CD8-positive, alpha-beta memory T cell (primary cell): Measurements from ENCODE around the gene SHQ1. TPM values are rescaled to one million over a fixed set of nuclear protein-coding genes. Genes with fewer than 3 reads are reported as not detected.
A peak's percentile ranks its signal among the peaks of the same experiment; 100 is the strongest.
"Not testable (repeated sequence)": the region's sequence is repeated elsewhere in the genome, so short reads cannot be mapped to it uniquely, and the experiment has no call there.

Experiments used
- CTCF ChIA-PET: fragments of 350-600 bp; sonication (Branson Sonifier 250); formaldehyde crosslinking; loops from one replicate; lab custom pipeline; 2021; ENCODE audit warnings: antibody characterized with exemption; lab: Charles Lee
- POLR2A ChIA-PET: fragments of 350-600 bp; sonication (Branson Sonifier 250); formaldehyde crosslinking; loops from one replicate; lab custom pipeline; 2021; ENCODE audit warnings: antibody characterized with exemption; lab: Charles Lee
- DNase-seq, 5 donors: peaks; one replicate each; pipeline versions ENCODE4 v3.0.0 to v3.0.0-alpha.2; 2020 to 2022; ENCODE audit warnings: mixed read lengths in 1 of 5
- H3K27ac ChIP-seq: one replicate; pipeline ENCODE4 v1.7.0; 2013; ENCODE audit warnings: low read depth, mild to moderate bottlenecking, low read length, moderate library complexity
- H3K27me3 ChIP-seq: 2 replicates; pipeline ENCODE4 v1.7.0; 2013; ENCODE audit warnings: low read length, mild to moderate bottlenecking; ENCODE audit not compliant: insufficient read depth, poor library complexity, severe bottlenecking
- H3K36me3 ChIP-seq: 2 replicates; pipeline ENCODE4 v1.7.0; 2013; ENCODE audit warnings: mild to moderate bottlenecking, low read length, moderate library complexity; ENCODE audit not compliant: insufficient read depth
- H3K4me1 ChIP-seq: 2 replicates; pipeline ENCODE4 v1.7.0; 2013; ENCODE audit warnings: mild to moderate bottlenecking, low read length, moderate library complexity; ENCODE audit not compliant: insufficient read depth
- H3K4me3 ChIP-seq: 2 replicates; pipeline ENCODE4 v1.7.0; 2013; ENCODE audit warnings: mild to moderate bottlenecking, low read length
- H3K9me3 ChIP-seq: 2 replicates; pipeline ENCODE4 v1.7.0; 2013; ENCODE audit warnings: mild to moderate bottlenecking, low read length
- H3K27ac Mint-ChIP-seq, 8 donors: one replicate each; pipeline ENCODE4 v1.8.0; 2020 to 2021; ENCODE audit warnings: mixed read lengths in 8 of 8, mild to moderate bottlenecking in 6 of 8, inconsistent platforms in 3 of 8, moderate library complexity in 3 of 8
- H3K27me3 Mint-ChIP-seq, 2 donors: one replicate each; pipeline ENCODE4 v1.8.0; 2020 to 2021; ENCODE audit warnings: mixed read lengths in 2 of 2, mild to moderate bottlenecking in 1 of 2, moderate library complexity in 1 of 2
- H3K36me3 Mint-ChIP-seq, 3 donors: one replicate each; pipeline ENCODE4 v1.8.0; 2020 to 2021; ENCODE audit warnings: mixed read lengths in 3 of 3, inconsistent platforms in 1 of 3, mild to moderate bottlenecking in 1 of 3
- H3K4me1 Mint-ChIP-seq, 3 donors: one replicate each; pipeline ENCODE4 v1.8.0; 2020 to 2021; ENCODE audit warnings: mixed read lengths in 3 of 3, inconsistent platforms in 1 of 3, mild to moderate bottlenecking in 1 of 3
- H3K4me3 Mint-ChIP-seq, 7 donors: one replicate each; pipeline ENCODE4 v1.8.0; 2020 to 2021; ENCODE audit warnings: mixed read lengths in 7 of 7, mild to moderate bottlenecking in 6 of 7, moderate library complexity in 4 of 7, inconsistent platforms in 2 of 7
- H3K9me3 Mint-ChIP-seq, 5 donors: one replicate each; pipeline ENCODE4 v1.8.0; 2020 to 2022; ENCODE audit warnings: mixed read lengths in 5 of 5, mild to moderate bottlenecking in 3 of 5, moderate library complexity in 2 of 5, inconsistent platforms in 1 of 5
- polyA plus RNA-seq: library from polyadenylated mRNA; unstranded; fragments of 300-500 nt; fragmentation: Illumina TruSeq; gene quantifications from one replicate; pipeline ENCODE4 v1.2.3, GENCODE V29; 2021
- total RNA-seq, 2 experiments: library from RNA; stranded (reverse); gene quantifications; one replicate each; pipeline ENCODE4 v1.2.3, GENCODE V29; 2021

Gene SHQ1
- total and polyA plus RNA-seq, 3 experiments from 2014 or later = 36.0 to 44.9 (median 37.7) TPM

GRCh38 chr3:72791161-72791560 is 57.1 kb downstream of the SHQ1 start:
- no peaks in the 10 kb centered on the region for H3K36me3 ChIP-seq
- H3K4me1 ChIP-seq = no peaks in the 10 kb centered on the region
- Mint-ChIP-seq H3K27ac (peak overlapping the region in 7 of 8 donors; percentile 46 to 84 (median 60)), H3K9me3 (no peaks in the 10 kb centered on the region), H3K27me3 (no peaks in the 10 kb centered on the region), H3K36me3 (peaks cover 11 to 31% (median 25%) of the 10 kb centered on the region in 3 donors), H3K4me3 (peak overlapping the region in 5 of 7 donors; percentile 43 to 68 (median 63)), H3K4me1 (peaks cover 8 to 13% (median 12%) of the 10 kb centered on the region in 3 donors)
- H3K4me3 ChIP-seq = no peak overlapping the region
- H3K9me3 ChIP-seq = no peaks in the 10 kb centered on the region
- ChIA-PET POLR2A (no interaction called here), CTCF (interaction anchor here (1.1 kb wide), 1 partner anchor 29 kb away, joined by 4 read pairs; no protein-coding TSS in a partner anchor)
- no peaks in the 10 kb centered on the region for H3K27me3 ChIP-seq
- H3K27ac ChIP-seq = no peak overlapping the region
- no peak for DNase-seq

DNA sequence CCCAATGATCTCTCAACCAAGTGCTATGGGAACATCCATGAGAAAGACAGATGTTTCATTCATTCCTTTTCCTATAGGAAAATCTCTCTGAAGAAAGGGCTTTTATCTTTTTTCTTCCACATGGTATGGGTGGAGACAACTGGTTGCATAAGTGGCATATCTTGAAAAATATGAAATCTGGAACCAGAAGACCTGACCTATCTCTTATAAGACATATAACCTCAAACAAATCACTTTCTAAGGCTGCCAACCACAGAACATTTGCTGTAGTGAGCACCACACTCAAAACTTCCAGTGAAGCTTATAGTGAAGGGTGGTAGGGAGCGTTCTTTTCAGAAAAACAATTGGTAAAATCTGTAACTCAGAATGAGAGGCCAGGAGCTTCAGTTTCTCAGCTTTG is 58.5 kb downstream of the SHQ1 start:
- H3K9me3 Mint-ChIP-seq = no peaks in the 10 kb centered on the region
- ChIA-PET CTCF (no interaction called here), POLR2A (no interaction called here)
- H3K27me3 Mint-ChIP-seq = no peaks in the 10 kb centered on the region
- H3K4me1 Mint-ChIP-seq = peaks cover 8 to 13% (median 12%) of the 10 kb centered on the region in 3 donors
- no peak overlapping the region for H3K4me3 Mint-ChIP-seq
- Histone ChIP-seq H3K27me3 (no peaks in the 10 kb centered on the region), H3K4me1 (no peaks in the 10 kb centered on the region), H3K4me3 (no peak overlapping the region), H3K9me3 (no peaks in the 10 kb centered on the region), H3K27ac (no peak overlapping the region), H3K36me3 (no peaks in the 10 kb centered on the region)
- no peak overlapping the region for H3K27ac Mint-ChIP-seq
- no peak for DNase-seq
- H3K36me3 Mint-ChIP-seq = peaks cover 5 to 23% (median 22%) of the 10 kb centered on the region in 3 donors

DNA sequence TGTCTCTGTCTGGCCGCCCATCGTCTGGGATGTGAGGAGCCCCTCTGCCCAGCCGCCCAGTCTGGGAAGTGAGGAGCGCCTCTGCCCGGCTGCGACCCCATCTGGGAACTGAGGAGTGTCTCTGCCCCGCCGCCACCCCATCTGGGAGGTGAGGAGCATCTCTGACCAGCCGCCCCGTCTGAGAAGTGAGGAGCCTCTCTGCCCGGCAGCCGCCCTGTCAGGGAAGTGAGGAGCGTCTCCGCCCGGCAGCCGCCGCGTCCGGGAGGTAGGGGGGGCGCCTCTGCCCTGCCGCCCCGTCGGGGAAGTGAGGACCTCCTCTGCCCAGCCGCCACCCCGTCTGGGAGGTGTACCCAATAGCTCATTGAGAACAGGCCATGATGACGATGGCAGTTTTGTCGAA is 60.0 kb downstream of the SHQ1 start:
- H3K27ac Mint-ChIP-seq, H3K4me3 Mint-ChIP-seq, H3K27ac ChIP-seq, H3K27me3 Mint-ChIP-seq, H3K4me1 ChIP-seq, POLR2A ChIA-PET, H3K36me3 ChIP-seq, H3K9me3 Mint-ChIP-seq, CTCF ChIA-PET, H3K9me3 ChIP-seq, DNase-seq, H3K4me3 ChIP-seq, H3K27me3 ChIP-seq: not testable (repeated sequence)
- Mint-ChIP-seq H3K36me3 (peaks cover 4 to 23% (median 22%) of the 10 kb centered on the region in 3 donors), H3K4me1 (peaks cover 8 to 13% (median 12%) of the 10 kb centered on the region in 3 donors)

DNA sequence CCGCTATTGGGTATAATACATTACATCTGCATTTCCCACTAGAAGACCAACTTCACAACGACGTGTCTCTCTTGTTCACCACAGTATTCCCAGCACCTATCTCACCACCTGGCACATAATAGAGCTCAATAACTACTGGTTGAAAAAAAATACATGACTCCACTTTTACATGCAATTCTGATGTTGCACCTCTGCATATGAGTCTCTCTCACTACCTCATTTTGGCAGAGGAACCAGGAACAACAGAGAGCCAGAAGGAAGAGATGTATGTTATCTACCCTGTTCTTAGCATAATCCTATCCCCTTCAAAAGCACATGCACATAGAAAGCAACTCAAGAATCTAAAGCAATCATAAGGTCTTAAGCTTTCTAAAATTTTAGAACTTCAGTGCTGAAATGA is 61.6 kb downstream of the SHQ1 start:
- Mint-ChIP-seq H3K27ac (no peak overlapping the region), H3K27me3 (no peaks in the 10 kb centered on the region), H3K4me3 (no peak overlapping the region), H3K4me1 (peaks cover 8 to 12% (median 12%) of the 10 kb centered on the region in 3 donors), H3K36me3 (peaks cover 4 to 13% (median 11%) of the 10 kb centered on the region in 3 donors), H3K9me3 (no peaks in the 10 kb centered on the region)
- no peak for DNase-seq
- Histone ChIP-seq H3K36me3 (no peaks in the 10 kb centered on the region), H3K27ac (no peak overlapping the region), H3K4me3 (no peak overlapping the region), H3K4me1 (no peaks in the 10 kb centered on the region), H3K27me3 (no peaks in the 10 kb centered on the region), H3K9me3 (no peaks in the 10 kb centered on the region)
- POLR2A ChIA-PET = no interaction called here
- CTCF ChIA-PET = no interaction called here

DNA sequence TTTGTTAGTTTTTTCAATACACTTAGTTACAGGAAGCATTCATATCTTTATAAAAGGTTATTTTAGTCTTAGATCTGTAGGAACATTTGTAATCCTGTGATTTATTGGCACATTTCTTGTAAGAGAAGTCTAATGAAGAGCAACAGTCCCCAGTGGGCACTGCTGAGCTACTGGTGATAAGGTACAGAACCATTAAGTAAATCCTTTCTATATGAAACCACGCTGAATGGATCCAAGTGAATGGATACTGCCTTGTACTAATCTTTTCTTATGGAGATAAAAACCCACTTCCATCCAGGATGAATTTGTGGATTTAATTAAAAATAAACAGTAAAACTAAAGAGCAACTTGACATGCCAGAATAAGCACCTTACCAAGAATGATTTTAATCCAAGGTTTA is 64.0 kb downstream of the SHQ1 start:
- peaks cover 3 to 17% (median 10%) of the 10 kb centered on the region in 3 donors for H3K36me3 Mint-ChIP-seq
- DNase-seq = no peak
- H3K27ac Mint-ChIP-seq = peak overlapping the region in 1 of 8 donors; percentile 9
- no peaks in the 10 kb centered on the region for H3K4me1 Mint-ChIP-seq
- H3K27me3 Mint-ChIP-seq = no peaks in the 10 kb centered on the region
- CTCF ChIA-PET = no interaction called here
- no peaks in the 10 kb centered on the region for H3K36me3 ChIP-seq
- H3K4me1 ChIP-seq = no peaks in the 10 kb centered on the region
- no peak overlapping the region for H3K4me3 Mint-ChIP-seq
- H3K9me3 Mint-ChIP-seq = no peaks in the 10 kb centered on the region
- no peak overlapping the region for H3K27ac ChIP-seq
- no peaks in the 10 kb centered on the region for H3K9me3 ChIP-seq
- H3K4me3 ChIP-seq = no peak overlapping the region
- POLR2A ChIA-PET = no interaction called here
- no peaks in the 10 kb centered on the region for H3K27me3 ChIP-seq

- POLR2A ChIA-PET = no interaction called here
- no peak overlapping the region for H3K27ac Mint-ChIP-seq
- no peak overlapping the region for H3K4me3 Mint-ChIP-seq
Measured at GRCh38 chr3:72782521-72782920, 65.7 kb downstream of the SHQ1 start.

GRCh38 chr3:72769758-72770540 is 78.3 kb downstream of the SHQ1 start:
- ChIA-PET CTCF (interaction anchor here (1.0 kb wide), 1 partner anchor 104 kb away, joined by 3 read pairs; no protein-coding TSS in a partner anchor), POLR2A (no interaction called here)
- H3K4me1 Mint-ChIP-seq = peaks cover 0 to 2% (median 0%) of the 10 kb centered on the region in 3 donors
- no peaks in the 10 kb centered on the region for H3K36me3 ChIP-seq
- no peaks in the 10 kb centered on the region for H3K27me3 Mint-ChIP-seq
- H3K36me3 Mint-ChIP-seq = peaks cover 6 to 24% (median 15%) of the 10 kb centered on the region in 3 donors
- H3K4me3 Mint-ChIP-seq = no peak overlapping the region
- H3K9me3 ChIP-seq = no peaks in the 10 kb centered on the region
- H3K27ac Mint-ChIP-seq = no peak overlapping the region
- H3K27ac ChIP-seq = no peak overlapping the region
- H3K4me1 ChIP-seq = no peaks in the 10 kb centered on the region
- no peaks in the 10 kb centered on the region for H3K9me3 Mint-ChIP-seq
- no peak overlapping the region for H3K4me3 ChIP-seq
- DNase-seq = no peak
- no peaks in the 10 kb centered on the region for H3K27me3 ChIP-seq

More at GRCh38 chr3:72782521-72782920, 65.7 kb downstream of the SHQ1 start:
- Histone ChIP-seq H3K36me3 (no peaks in the 10 kb centered on the region), H3K4me1 (no peaks in the 10 kb centered on the region), H3K9me3 (no peaks in the 10 kb centered on the region), H3K27ac (no peak overlapping the region), H3K27me3 (no peaks in the 10 kb centered on the region), H3K4me3 (no peak overlapping the region)
- no peak for DNase-seq
- Mint-ChIP-seq H3K36me3 (peaks cover 3 to 25% (median 12%) of the 10 kb centered on the region in 3 donors), H3K4me1 (no peaks in the 10 kb centered on the region), H3K27me3 (no peaks in the 10 kb centered on the region), H3K9me3 (no peaks in the 10 kb centered on the region)
- CTCF ChIA-PET = interaction anchor here (1.2 kb wide), 1 partner anchor 10 kb away, joined by 5 read pairs; no protein-coding TSS in a partner anchor

DNA sequence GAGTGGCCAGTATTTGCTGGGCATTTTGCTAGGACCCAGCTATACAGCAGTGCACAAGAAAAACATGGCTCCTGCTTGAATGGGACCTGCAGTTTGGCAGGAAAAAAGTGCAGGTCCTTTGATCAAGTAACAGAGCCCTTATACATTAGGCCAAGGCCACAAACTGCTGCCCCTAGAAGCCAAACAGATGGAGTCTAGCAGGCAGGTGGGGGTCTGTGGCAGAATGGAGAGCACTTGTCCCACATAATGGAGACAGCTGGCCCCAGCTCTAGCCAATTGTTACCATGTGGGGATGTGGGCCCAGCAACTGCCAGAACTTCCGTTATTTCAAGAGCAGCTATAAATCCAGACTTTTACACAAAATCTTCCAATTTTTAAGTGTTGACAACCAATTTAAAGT is 79.3 kb downstream of the SHQ1 start:
- CTCF ChIA-PET = no interaction called here
- POLR2A ChIA-PET = no interaction called here
- no peaks in the 10 kb centered on the region for H3K36me3 ChIP-seq
- H3K9me3 Mint-ChIP-seq = no peaks in the 10 kb centered on the region
- H3K27me3 Mint-ChIP-seq = no peaks in the 10 kb centered on the region
- H3K4me3 ChIP-seq = no peak overlapping the region
- H3K27me3 ChIP-seq = no peaks in the 10 kb centered on the region
- peaks cover 0 to 2% (median 0%) of the 10 kb centered on the region in 3 donors for H3K4me1 Mint-ChIP-seq
- peaks cover 10 to 29% (median 15%) of the 10 kb centered on the region in 3 donors for H3K36me3 Mint-ChIP-seq
- H3K27ac Mint-ChIP-seq = peak overlapping the region in 1 of 8 donors; percentile 54
- no peaks in the 10 kb centered on the region for H3K9me3 ChIP-seq
- H3K4me3 Mint-ChIP-seq = no peak overlapping the region
- no peak overlapping the region for H3K27ac ChIP-seq
- DNase-seq = no peak
- no peaks in the 10 kb centered on the region for H3K4me1 ChIP-seq
